Fibroblast of lung (primary cell): ENCODE results near the gene MSLN.

Source experiments
- EZH2 ChIP-seq: IDR thresholded peaks from 2 replicates; pipeline ENCODE4 v1.5.1; 2012; ENCODE audit warnings: low read length, control low read depth, mild to moderate bottlenecking; ENCODE audit errors: missing control alignments
- TF ChIP-seq, protein P1 (sequence below), 2 donors: IDR thresholded peaks in 1 of 2; conservative IDR thresholded peaks in 1 of 2; 1 replicate in 1 of 2; 2 replicates in 1 of 2; pipeline ENCODE4 v1.5.1; 2011 to 2012; ENCODE audit warnings: low read length in 2 of 2, control low read depth in 1 of 2, inconsistent platforms in 1 of 2, low read depth in 1 of 2, mild to moderate bottlenecking in 1 of 2

DNA sequence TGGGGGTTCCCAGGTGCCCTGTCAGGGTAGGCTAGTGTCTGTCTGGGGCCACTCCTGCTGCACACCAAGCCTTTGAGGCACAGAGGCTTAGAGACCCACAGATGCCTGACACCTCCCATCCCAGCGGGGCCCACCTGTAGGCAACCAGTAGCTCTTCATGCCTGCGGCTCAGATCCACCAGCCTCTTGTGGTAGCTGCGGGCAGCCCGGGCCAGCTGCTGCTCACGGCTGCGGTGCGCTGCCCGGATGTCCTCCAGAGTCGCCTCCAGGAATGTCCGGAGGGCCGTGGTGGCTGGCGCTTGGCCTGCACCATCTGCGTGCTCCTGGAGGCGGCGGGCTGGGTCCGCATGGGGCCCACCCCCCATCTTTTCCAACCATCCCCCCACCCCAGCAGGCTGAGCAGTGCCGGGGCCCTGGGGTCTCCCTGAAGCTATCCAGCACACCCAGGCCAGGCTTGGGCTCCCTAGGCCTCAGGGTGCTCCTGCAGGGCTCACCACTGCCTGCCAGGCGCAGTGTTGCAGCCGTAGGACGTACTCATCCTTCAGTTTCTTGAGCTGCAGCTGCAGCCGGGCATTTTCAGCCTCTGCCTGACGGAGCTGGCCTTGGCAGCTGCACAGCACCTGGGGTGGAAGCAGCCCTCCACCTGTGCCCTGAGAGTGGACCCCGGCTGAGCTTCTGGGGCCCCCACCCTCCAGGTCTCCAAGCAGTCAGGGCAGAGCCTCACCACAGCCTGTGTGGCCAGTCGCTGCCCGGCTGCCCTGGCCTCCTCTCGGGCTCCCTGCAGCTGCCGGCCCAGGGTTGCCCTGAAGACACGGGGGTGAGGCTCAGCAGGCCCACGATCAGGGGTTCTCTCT, 36.1 kb upstream of the MSLN start:
- TF ChIP-seq, protein P1, sequence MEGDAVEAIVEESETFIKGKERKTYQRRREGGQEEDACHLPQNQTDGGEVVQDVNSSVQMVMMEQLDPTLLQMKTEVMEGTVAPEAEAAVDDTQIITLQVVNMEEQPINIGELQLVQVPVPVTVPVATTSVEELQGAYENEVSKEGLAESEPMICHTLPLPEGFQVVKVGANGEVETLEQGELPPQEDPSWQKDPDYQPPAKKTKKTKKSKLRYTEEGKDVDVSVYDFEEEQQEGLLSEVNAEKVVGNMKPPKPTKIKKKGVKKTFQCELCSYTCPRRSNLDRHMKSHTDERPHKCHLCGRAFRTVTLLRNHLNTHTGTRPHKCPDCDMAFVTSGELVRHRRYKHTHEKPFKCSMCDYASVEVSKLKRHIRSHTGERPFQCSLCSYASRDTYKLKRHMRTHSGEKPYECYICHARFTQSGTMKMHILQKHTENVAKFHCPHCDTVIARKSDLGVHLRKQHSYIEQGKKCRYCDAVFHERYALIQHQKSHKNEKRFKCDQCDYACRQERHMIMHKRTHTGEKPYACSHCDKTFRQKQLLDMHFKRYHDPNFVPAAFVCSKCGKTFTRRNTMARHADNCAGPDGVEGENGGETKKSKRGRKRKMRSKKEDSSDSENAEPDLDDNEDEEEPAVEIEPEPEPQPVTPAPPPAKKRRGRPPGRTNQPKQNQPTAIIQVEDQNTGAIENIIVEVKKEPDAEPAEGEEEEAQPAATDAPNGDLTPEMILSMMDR (conservative IDR thresholded peaks at IDR 0.05 in 1 of 2, IDR thresholded peaks at IDR 0.05 in 1 of 2; ENCODE audit: low read depth in 1 of 2, low read length in 2 of 2), result no peak
- no peak for TF ChIP-seq EZH2
